Amniotic stem cell (primary cell): ENCODE results near the gene ZNF320.
"Not testable (repeated sequence)": the region's sequence is repeated elsewhere in the genome, so short reads cannot be mapped to it uniquely, and the experiment has no call there.

ENCODE experiments used
- DNase-seq: peaks from one replicate; lab custom pipeline; 2025; lab: John Stamatoyannopoulos, UW

The ZNF320 gene

DNA sequence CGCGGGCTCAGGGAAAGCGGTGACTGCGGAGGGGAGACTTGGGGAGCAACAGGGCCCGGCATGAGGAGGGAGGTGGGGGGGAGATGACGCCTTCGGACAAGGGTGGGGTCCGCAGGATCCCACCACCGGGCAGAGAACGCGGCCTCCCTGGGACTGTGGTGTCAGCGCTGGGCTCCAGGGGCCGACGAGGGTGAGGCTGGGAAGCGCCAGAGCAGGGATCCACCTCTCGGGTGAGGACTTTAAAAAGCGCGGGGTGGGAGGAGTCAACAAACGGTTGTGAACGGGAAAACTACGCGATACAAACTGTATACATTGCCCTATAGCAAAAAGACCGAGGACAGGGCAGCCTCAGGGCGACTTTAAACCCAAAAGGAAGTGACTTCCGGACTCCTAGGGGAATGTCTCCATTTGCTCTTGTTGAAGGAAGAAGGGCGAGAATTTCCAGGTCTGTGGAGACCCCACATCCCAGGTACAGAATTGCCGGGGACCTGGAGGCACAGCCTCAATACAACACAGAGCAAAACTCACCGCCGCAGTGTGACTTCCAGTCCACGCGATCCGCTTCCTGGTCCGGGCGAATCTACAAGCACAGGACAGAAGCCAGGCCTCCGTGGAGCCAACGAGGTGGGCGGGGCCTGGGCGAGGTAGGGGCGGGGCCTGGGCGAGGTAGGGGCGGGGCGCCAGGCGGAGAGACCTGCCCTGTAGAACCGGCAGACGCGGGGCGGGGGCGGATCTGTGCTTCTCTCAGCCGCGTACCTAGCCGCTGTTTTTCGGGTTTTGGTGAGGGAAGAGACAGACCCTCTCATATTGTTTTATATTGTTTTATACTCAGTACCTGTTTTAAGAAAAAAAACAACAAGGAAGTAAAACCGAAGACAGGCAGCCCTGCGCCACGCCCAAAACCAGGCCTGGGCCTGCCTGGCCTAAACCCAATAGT lies 25.7 kb upstream of the ZNF320 start, which contains the start of gene ZNF888:
Gene ZNF888 (minus strand): TSS at position 588 of the 937 bp plus-strand sequence. CDS start 5,555 bp downstream, outside the sequence.
- peak; percentile 38 for DNase-seq

- no peak for DNase-seq
These were observed 20.1 kb upstream of the ZNF320 start for GRCh38 chr19:52917531-52917930.

GRCh38 chr19:52910648-52911047 lies 13.2 kb upstream of the ZNF320 start:
- DNase-seq = no peak

DNA sequence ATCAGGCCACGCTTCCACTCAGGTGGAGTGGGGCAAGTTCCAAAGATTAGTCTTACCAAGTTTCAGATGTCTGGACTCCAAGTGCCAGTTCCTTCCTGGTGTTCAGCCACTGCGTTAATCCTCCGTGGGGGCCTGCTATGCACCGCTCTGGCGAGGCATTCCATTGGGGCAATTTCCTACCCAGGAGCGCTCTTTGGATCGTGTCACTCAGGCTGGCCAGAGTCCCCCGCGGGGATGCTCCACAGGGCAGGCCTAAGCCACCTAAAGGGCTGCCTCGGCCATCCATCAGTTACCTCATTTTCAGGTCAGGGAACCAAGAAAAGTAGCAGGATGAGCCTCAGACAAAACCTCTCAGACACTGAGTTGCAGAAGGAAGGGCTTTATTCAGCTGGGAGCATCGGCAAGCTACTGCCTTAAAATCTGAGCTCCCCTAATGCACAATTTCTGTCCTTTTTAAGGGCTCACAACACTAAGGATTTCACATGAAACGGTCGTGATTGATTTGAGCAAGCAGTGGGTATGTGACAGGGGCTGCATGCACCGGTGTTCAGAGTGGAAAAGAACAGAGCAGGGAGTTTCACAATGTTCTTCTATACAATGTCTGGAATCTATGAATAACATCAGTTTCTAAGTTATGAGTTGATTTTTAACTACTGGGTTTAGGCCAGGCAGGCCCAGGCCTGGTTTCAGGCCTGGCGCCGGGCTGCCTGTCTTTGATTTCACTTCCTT lies 6.8 kb upstream of the ZNF320 start:
- not testable (repeated sequence) for DNase-seq

DNA sequence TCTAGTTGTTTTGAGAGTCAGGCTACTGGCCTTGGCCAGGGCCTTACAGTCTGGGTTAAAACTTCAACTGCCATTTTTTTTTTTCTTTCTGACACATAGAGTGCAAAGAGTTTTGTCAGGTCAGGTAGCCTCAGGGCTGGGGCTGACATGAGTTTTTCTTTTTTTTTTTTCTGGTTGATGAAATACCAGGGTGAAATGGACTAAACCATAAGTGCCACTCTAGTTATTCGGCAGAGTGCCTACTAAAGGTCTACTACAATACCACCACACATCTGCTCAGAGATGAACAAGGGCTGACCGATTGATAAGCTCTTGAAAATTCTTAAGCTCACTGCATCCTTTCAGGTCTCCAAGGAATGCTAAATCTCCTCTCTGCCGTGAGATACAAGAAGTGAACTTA lies 4.4 kb upstream of the ZNF320 start:
- no peak for DNase-seq

- not testable (repeated sequence) for DNase-seq
These were observed 1.2 kb upstream of the ZNF320 start for GRCh38 chr19:52898596-52898995.

DNA sequence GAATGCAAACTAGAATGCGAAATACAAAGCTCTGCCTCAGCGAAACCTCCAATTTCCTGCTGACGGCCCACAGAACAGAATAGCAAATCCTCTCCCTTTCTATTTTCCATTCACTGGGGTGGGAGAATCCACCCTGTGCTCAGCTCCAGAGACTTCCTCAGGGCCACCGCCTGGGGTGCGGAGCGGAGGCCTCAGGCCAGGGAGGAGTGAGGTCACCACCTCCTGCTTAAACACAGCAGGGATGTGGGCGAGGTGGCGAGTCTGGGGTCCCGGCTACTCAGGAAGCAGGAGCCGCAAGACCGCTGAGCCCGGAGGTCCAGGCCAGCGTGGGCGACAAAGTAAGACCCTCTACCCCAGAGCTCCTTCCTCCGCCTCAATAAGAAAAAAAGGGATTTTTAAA lies 666 bp upstream of the ZNF320 start:
- DNase-seq = no peak

GRCh38 chr19:52896431-52897137 lies 851 bp downstream of the ZNF320 start:
- no peak for DNase-seq

GRCh38 chr19:52891336-52891735 lies 6.1 kb downstream of the ZNF320 start:
- DNase-seq = no peak

DNA sequence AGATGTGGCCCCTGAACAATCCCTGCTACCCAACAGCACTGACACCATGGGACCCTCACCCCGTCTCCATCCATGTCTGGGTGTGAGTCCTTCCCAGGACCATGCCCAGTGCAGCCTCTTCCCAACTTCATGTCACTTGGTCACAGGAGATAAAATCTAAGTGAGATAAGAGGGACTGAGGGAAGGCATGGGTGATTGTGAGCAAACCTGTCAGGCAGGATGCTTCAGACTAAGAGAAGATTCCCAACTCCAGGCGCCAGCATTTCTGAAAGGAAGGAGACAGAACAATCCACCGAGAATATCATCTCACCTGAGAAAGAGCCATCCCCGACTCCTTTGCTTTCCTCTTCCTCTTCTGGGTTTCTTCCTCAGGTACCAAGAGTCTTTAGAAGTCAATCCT lies 7.5 kb downstream of the ZNF320 start:
- no peak for DNase-seq

GRCh38 chr19:52889076-52889475 lies 8.4 kb downstream of the ZNF320 start:
- DNase-seq = no peak

DNA sequence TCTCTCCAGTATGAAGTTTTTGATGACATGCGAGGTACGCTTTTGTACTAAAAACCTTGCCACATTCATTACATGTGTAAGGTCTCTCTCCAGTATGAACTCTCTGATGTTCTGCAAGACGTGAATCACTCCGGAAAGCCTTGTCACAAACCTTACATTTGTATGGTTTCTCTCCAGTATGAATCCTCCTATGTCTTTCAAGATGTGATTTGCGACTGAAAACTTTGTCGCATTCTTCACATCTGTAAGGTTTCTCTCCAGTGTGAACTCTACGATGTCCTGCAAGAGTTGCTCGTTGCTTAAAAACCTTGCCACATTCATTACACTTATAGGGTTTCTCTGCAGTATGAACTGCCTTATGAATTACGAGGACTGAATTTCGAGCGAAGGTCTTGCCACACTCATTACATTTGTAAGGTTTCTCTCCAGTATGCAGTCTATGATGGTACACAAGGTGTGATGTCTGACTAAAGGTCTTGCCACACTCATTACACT lies 16.5 kb downstream of the ZNF320 start:
- no peak for DNase-seq

DNA sequence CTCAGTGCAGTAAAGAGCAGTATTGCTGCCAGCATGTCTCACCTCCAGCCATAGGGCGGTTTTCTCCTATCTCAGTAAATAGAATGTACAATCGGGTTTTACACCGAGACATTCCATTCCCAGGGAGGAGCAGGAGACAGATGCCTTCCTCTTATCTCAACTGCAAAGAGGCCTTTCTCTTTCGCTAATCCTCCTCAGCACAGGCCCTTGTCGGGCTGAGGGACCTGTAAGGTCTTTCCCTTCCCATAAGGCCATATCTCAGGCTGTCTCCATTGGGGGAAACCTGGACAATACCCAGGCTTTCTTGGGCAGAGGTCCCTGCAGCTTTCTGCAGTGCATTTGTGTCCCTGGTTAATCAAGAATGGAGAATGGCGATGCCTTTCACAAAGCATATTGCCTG lies 24.4 kb downstream of the ZNF320 start:
- not testable (repeated sequence) for DNase-seq

GRCh38 chr19:52871466-52871865 lies 26.0 kb downstream of the ZNF320 start:
- no peak for DNase-seq

GRCh38 chr19:52868031-52868430 lies 29.4 kb downstream of the ZNF320 start:
- DNase-seq = not testable (repeated sequence)

DNA sequence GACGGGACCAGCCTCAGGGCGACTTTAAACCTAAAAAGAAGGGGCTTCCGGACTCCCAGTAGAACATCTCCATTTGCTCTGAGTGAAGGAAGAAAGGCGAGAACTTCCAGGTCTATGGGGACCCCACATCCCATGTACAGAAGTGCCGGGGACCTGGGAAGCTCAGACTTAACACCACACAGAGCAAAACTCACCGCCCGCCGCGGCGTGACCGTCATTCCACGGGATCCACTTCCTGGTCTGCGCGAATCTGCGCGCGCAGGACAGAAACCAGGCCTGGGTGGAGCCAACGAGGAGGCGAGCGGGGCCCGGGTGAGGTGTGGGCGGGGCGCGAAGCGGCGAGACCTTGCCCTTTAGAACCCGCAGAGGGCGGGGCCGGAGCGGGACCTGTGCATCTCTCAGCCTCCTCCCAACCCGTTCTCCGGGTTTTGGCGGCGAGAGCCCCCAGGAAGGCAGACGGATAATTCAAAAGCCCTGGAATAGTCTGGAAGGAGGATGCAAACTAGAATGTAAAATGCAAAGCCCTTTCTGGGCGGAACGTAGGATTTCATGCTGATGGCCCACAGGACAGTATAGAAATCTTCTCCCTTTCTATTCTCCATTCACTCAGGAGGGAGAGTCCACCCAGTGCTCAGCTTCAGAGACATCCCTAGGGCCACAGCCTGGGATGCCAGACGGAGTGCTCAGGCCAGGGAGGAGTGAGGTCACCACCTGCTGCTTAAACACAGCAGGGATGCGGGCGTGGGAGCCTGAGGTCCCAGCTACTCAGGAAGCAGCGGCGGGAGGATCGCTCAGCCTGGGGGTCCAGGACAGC lies 39.9 kb downstream of the ZNF320 start, which contains the start of gene ZNF468:
Gene ZNF468 (minus strand): TSS at position 242 of the 814 bp plus-strand sequence. CDS start 3,347 bp downstream, outside the sequence.
- peak; percentile 24 for DNase-seq

DNA sequence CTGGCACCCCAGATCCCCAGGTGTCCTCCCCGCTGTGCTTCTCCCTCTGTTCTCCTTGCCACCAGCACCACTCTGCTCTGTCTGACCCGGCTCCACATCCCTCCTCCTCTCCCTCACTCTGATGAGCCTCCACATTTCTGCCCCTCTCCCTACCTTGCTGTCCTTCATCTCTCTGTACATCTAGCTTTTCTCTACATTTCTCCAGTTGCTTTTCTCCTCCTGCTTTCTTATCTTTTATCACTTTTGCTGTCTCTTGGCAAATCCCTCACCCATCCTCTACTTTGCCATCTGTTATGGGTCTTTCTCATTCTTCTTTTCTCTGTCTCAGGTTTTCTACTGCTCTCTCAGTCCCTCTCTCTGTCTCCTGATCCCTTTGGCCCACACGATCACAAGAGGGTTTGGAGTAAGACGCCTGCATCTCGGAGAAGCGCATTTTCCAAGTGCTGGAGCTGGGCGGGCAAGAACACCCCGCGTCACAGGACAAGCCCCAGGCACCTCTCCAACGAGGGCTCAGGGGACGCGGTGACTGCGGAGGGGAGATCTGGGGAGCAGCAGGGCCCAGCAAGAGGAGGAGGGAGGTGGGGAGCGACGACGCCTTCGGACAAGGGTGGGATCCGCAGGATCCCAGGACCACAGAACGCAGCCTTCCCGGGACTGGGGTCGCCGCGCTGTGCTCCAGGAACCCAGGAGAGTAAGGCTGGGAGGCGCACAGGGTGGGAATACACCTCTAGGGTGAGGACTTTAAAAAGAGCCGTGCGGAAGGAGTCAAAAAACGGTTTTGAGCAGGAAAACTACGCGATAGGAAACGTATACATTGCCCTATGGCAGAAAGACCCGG lies 40.7 kb downstream of the ZNF320 start:
- not testable (repeated sequence) for DNase-seq
